ENCODE results near the gene USP27X. TPM values are rescaled to one million over a fixed set of nuclear protein-coding genes. Genes with fewer than 3 reads are reported as not detected.

The USP27X gene
- total RNA-seq, 2 experiments from 2014 or later, result 1.7 to 1.9 TPM

- peaks cover 6% of the 10 kb centered on the region for H3K36me3 Mint-ChIP-seq (ENCODE audit: low read depth)
- no peak for DNase-seq
- H3K4me1 Mint-ChIP-seq (ENCODE audit: low read depth), result no peaks in the 10 kb centered on the region
- peaks cover 10% of the 10 kb centered on the region for H3K9me3 Mint-ChIP-seq
- peaks cover 6% of the 10 kb centered on the region for H3K27me3 Mint-ChIP-seq (ENCODE audit: low read depth)
- H3K27ac Mint-ChIP-seq, result no peak overlapping the region
- intact Hi-C loops (cut with micrococcal nuclease), result no loop called here
- no peak overlapping the region for H3K4me3 Mint-ChIP-seq
- CTCF ChIA-PET, result no interaction called here
Observed at GRCh38 chrX:49896951-49897350, 17.7 kb downstream of the USP27X start.

DNA sequence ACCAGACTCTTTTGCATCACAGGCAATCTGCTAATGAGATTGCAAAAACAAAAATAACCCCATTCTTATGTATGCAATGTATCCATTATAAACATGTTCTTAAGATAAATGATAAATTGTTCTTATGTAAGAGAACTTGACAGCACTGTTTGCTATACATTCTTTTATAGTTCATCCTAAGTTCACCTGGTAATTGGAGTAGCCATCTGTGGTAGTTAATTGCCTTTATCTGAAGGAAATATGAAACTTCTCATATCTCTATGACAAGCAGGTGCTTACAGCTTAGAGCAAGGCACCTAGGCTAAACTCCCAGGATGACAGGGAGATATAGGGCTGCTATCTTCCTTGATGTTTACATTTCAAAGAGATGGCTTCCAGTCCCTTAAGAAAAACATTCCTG lies 21.8 kb downstream of the USP27X start:
- intact Hi-C loops (cut with micrococcal nuclease), result no loop called here
- no peak overlapping the region for H3K4me3 Mint-ChIP-seq
- H3K9me3 Mint-ChIP-seq, result peaks cover 10% of the 10 kb centered on the region
- H3K4me1 Mint-ChIP-seq (ENCODE audit: low read depth), result no peaks in the 10 kb centered on the region
- CTCF ChIA-PET, result no interaction called here
- H3K27ac Mint-ChIP-seq, result no peak overlapping the region
- no peak for DNase-seq
- H3K27me3 Mint-ChIP-seq (ENCODE audit: low read depth), result peaks cover 6% of the 10 kb centered on the region
- peaks cover 6% of the 10 kb centered on the region for H3K36me3 Mint-ChIP-seq (ENCODE audit: low read depth)

DNA sequence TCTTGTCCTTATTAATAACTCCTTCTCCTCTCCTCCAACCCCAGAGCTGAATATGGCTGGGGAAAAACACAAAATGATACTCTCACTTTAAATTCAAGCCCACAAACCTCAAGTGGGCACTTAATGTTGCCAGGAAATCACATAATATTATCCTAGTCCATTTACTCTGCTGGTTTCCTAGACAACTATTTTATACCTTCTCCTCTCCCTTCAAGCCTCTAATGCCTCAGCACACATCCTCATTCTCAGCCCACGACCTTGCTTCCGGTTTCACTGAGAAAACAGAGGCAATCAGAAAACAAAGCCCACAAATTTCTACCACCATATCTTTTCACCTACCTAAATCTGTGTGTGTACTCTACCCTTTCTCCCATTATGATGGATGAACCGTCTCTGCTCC lies 31.1 kb downstream of the USP27X start:
- H3K36me3 Mint-ChIP-seq (ENCODE audit: low read depth), result no peaks in the 10 kb centered on the region
- no peaks in the 10 kb centered on the region for H3K27me3 Mint-ChIP-seq (ENCODE audit: low read depth)
- peak; percentile 12 for DNase-seq
- CTCF ChIA-PET, result no interaction called here
- no peak overlapping the region for H3K4me3 Mint-ChIP-seq
- H3K4me1 Mint-ChIP-seq (ENCODE audit: low read depth), result peaks cover 12% of the 10 kb centered on the region
- intact Hi-C loops (cut with micrococcal nuclease), result no loop called here
- no peak overlapping the region for H3K27ac Mint-ChIP-seq
- no peaks in the 10 kb centered on the region for H3K9me3 Mint-ChIP-seq

DNA sequence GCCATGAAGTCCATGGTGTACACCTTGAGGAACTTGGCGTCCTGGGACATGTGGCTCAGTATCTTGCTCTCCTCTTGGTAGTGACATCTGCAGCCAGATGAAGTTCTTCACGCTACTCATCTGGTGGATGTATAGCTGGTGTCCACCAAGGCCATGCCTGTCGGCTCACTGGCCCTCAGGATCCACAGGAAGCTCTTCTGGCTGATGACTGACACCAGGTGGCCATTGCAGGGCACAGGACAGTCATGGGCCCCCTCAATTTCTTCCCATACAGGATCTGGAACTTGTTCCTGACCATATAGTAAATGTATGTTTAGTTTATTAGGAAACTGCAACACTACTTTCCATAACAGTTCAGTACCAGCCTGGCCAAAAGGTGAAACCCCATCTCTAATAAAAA lies 32.8 kb downstream of the USP27X start:
- CTCF ChIA-PET, result interaction anchor here (0.6 to 1.3 kb wide), 3 partner anchors 20 to 293 kb away, joined by 4 to 5 read pairs (median 4); partner anchors contain the start of gene CCNB3
- Mint-ChIP-seq H3K27ac (no peak overlapping the region), H3K27me3 (ENCODE audit: low read depth) (no peaks in the 10 kb centered on the region), H3K9me3 (no peaks in the 10 kb centered on the region), H3K4me1 (ENCODE audit: low read depth) (peaks cover 12% of the 10 kb centered on the region), H3K4me3 (no peak overlapping the region), H3K36me3 (ENCODE audit: low read depth) (no peaks in the 10 kb centered on the region)
- intact Hi-C loops (cut with micrococcal nuclease), result no loop called here
- no peak for DNase-seq

- Mint-ChIP-seq H3K9me3 (no peaks in the 10 kb centered on the region), H3K27me3 (ENCODE audit: low read depth) (no peaks in the 10 kb centered on the region), H3K4me3 (no peak overlapping the region), H3K36me3 (ENCODE audit: low read depth) (no peaks in the 10 kb centered on the region), H3K4me1 (ENCODE audit: low read depth) (peaks cover 12% of the 10 kb centered on the region), H3K27ac (no peak overlapping the region)
- DNase-seq, result no peak
- CTCF ChIA-PET, result interaction anchor here (1.3 kb wide), 2 partner anchors 29 to 292 kb away, joined by 4 read pairs; partner anchors contain the start of gene CCNB3
- intact Hi-C loops (cut with micrococcal nuclease), result no loop called here
Observed at GRCh38 chrX:49912861-49913260, 33.6 kb downstream of the USP27X start.

DNA sequence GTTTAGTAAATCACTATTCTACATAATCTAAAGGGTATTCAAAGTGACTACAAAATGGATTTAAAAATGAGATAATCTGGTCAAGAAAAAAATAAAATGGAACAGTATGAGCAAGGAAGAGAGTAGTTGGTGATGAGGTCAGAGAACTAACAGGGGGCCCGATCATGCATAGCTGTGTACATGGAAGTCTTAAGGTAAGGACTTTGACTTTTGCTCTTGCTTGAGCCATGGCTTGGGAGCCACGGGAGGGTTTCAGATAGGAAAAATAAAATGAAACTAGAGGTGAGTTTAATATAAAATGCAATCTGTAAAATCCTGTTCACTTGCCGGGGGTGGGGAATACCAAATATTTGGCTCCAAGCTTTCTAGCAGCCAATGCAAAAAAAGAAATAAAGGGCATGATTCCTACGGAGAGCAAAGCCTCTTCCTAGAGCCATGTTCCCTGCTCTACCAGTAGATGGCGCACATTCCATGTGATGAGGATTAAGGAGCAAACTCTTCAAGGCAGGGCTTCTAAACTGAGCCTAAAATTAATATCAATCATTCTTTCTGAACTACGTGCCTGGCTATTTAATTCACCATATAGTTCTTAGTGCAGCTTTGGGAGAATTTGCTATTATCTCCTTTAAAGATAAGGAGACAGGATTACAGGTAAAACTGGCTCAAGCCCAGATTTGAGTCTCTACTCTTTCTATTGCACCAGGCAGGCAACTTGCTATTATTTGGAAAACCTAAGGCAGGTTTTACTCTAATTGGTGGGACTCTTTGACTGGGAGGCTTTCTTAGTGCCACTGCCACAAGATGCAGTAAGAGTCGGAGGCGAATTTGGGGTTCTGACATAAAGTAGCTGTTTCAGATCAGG lies 36.3 kb downstream of the USP27X start:
- Mint-ChIP-seq H3K27me3 (ENCODE audit: low read depth) (no peaks in the 10 kb centered on the region), H3K27ac (no peak overlapping the region), H3K36me3 (ENCODE audit: low read depth) (no peaks in the 10 kb centered on the region), H3K9me3 (no peaks in the 10 kb centered on the region), H3K4me1 (ENCODE audit: low read depth) (peaks cover under 1% of the 10 kb centered on the region), H3K4me3 (no peak overlapping the region)
- CTCF ChIA-PET, result interaction anchor here (0.6 to 1.4 kb wide), 7 partner anchors 28 to 468 kb away, joined by 3 to 5 read pairs (median 3); no protein-coding TSS in a partner anchor
- intact Hi-C loops (cut with micrococcal nuclease), result loop anchor here (1.0 to 5.0 kb wide), 5 partner anchors 31 to 665 kb away; partner anchors contain the start of gene CCNB3
- DNase-seq, result peak; percentile 56

GRCh38 chrX:49919617-49920016 lies 40.3 kb downstream of the USP27X start:
- CTCF ChIA-PET, result interaction anchor here (1.0 to 3.8 kb wide), 6 partner anchors 14 to 246 kb away, joined by 3 to 23 read pairs (median 6); no protein-coding TSS in a partner anchor
- DNase-seq, result peak; percentile 36
- peaks cover 3% of the 10 kb centered on the region for H3K4me1 Mint-ChIP-seq (ENCODE audit: low read depth)
- no peak overlapping the region for H3K4me3 Mint-ChIP-seq
- no peak overlapping the region for H3K27ac Mint-ChIP-seq
- H3K36me3 Mint-ChIP-seq (ENCODE audit: low read depth), result peaks cover under 1% of the 10 kb centered on the region
- H3K9me3 Mint-ChIP-seq, result no peaks in the 10 kb centered on the region
- intact Hi-C loops (cut with micrococcal nuclease), result loop anchor here (1.0 to 10.0 kb wide), 5 partner anchors 35 to 1115 kb away; partner anchors contain the start of gene HDAC6
- no peaks in the 10 kb centered on the region for H3K27me3 Mint-ChIP-seq (ENCODE audit: low read depth)

DNA sequence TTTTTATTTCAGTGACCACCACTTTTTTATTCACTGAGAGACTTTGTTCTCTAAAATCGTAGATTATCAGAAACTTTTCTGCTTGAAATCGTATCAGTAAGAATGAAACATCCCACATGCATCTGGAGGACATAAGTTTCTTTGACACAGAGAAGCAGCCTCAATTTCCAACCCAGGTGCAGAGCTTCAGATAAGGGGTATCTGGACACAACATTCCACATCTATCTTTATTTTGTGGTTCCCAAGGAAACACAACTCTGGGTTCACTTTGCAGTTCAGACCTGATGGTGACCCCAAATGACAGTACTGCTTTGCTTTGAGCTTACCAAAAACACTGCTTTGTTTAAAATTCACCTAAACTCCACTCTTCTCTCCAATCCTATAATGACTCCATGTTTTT lies 41.8 kb downstream of the USP27X start:
- DNase-seq, result no peak
- Mint-ChIP-seq H3K9me3 (no peaks in the 10 kb centered on the region), H3K27me3 (ENCODE audit: low read depth) (no peaks in the 10 kb centered on the region), H3K4me1 (ENCODE audit: low read depth) (peaks cover 3% of the 10 kb centered on the region), H3K4me3 (no peak overlapping the region), H3K27ac (no peak overlapping the region), H3K36me3 (ENCODE audit: low read depth) (peaks cover 4% of the 10 kb centered on the region)
- CTCF ChIA-PET, result interaction anchor here (0.8 to 3.8 kb wide), 5 partner anchors 37 to 659 kb away, joined by 3 to 23 read pairs (median 4); partner anchors contain the start of gene USP27X
- intact Hi-C loops (cut with micrococcal nuclease), result loop anchor here (10.0 kb wide), 2 partner anchors 646 to 1116 kb away; partner anchors contain the start of gene HDAC6

GRCh38 chrX:49922291-49923241 lies 43.3 kb downstream of the USP27X start, which contains the start of gene CLCN5:
CLCN5 (plus strand) TSS chrX:49922596; CDS start chrX:49925299, 2,703 bp downstream.
- CTCF ChIA-PET, result interaction anchor here (0.9 to 3.8 kb wide), 4 partner anchors 39 to 658 kb away, joined by 4 to 23 read pairs (median 8); partner anchors contain the start of gene USP27X
- H3K4me3 Mint-ChIP-seq, result peak within 1 kb of the TSS; percentile 73
- peaks cover 7% of the 10 kb centered on the region for H3K4me1 Mint-ChIP-seq (ENCODE audit: low read depth)

GRCh38 chrX:49925176-49925575 lies 45.9 kb downstream of the USP27X start:
- H3K4me1 Mint-ChIP-seq (ENCODE audit: low read depth), result peaks cover 7% of the 10 kb centered on the region
- no peaks in the 10 kb centered on the region for H3K27me3 Mint-ChIP-seq (ENCODE audit: low read depth)
- no peak for DNase-seq
- no peak overlapping the region for H3K4me3 Mint-ChIP-seq
- H3K9me3 Mint-ChIP-seq, result no peaks in the 10 kb centered on the region
- H3K27ac Mint-ChIP-seq, result no peak overlapping the region
- H3K36me3 Mint-ChIP-seq (ENCODE audit: low read depth), result peaks cover 13% of the 10 kb centered on the region
- CTCF ChIA-PET, result no interaction called here
- intact Hi-C loops (cut with micrococcal nuclease), result loop anchor here (10.0 kb wide), 2 partner anchors 650 to 1120 kb away; partner anchors contain the start of gene HDAC6

More at GRCh38 chrX:49922291-49923241, 43.3 kb downstream of the USP27X start, which contains the start of gene CLCN5:
- H3K36me3 Mint-ChIP-seq (ENCODE audit: low read depth), result peaks cover 13% of the 10 kb centered on the region
- intact Hi-C loops (cut with micrococcal nuclease), result loop anchor here (1.0 to 10.0 kb wide), 5 partner anchors 43 to 1118 kb away; partner anchors contain the start of genes CCNB3, HDAC6 and USP27X
- peak within 1 kb of the TSS; percentile 76 for H3K27ac Mint-ChIP-seq
- no peaks in the 10 kb centered on the region for H3K9me3 Mint-ChIP-seq
- H3K27me3 Mint-ChIP-seq (ENCODE audit: low read depth), result no peaks in the 10 kb centered on the region
- DNase-seq, result peak; percentile 95

- H3K36me3 Mint-ChIP-seq (ENCODE audit: low read depth), result peaks cover 12% of the 10 kb centered on the region
- no peak for DNase-seq
- H3K4me1 Mint-ChIP-seq (ENCODE audit: low read depth), result peaks cover 10% of the 10 kb centered on the region
- no peaks in the 10 kb centered on the region for H3K27me3 Mint-ChIP-seq (ENCODE audit: low read depth)
- H3K9me3 Mint-ChIP-seq, result no peaks in the 10 kb centered on the region
- intact Hi-C loops (cut with micrococcal nuclease), result no loop called here
- no peak overlapping the region for H3K4me3 Mint-ChIP-seq
- CTCF ChIA-PET, result no interaction called here
- H3K27ac Mint-ChIP-seq, result no peak overlapping the region
Observed at GRCh38 chrX:49930039-49930438, 50.8 kb downstream of the USP27X start.
